Measurements from ENCODE around the gene ARG2.

The ARG2 gene

DNA sequence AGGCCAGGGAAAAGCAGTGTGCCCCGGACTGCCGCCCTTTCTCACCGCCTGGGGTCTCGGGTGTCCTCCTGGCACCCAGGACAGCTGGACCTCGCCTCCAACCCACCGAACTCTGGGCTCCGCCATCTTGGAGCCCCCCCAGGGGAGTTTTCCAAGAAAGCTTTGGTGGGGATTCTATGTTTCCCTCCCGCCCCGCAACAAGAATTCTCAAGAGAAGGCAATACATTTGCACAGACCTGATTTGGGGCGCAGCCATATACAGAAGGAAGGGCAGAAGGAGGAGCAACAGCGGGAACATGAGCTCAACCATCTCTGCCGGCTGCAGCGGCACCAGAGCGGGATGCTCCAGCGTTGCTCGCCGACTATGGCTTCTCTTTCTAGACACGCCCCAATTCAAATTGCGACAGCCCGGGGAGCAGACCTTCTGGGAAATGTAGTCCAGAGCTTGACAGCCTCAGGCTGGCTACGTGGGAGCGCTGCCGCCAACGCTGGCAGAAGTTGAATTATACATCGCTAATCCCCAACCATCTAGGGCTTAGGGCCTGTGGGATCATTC lies 75.8 kb downstream of the ARG2 start, which contains the start of gene RDH11:
Gene RDH11 (minus strand): TSS at position 371 of the 556 bp plus-strand sequence. CDS start 61 bp downstream, at position 310.
- DNase-seq, result peak; percentile 91

DNA sequence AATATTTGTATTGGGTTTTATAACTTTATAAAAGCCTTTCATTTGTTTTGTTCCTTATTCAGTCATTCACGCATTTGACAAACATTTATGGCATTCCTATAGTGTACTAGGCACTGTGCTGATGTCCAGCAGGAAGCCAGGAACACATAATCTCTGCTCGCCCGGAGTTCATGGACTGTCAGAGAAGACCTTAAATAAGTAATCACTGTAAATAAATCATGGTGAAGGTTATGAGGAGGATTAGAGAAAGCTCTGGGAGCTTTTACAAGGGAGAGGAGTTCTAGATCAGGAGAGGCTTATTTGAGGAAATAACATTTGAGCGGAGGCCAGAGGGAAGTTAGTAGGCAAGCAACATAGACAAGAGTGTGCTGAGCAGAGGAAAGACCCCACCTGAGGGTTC lies 77.3 kb downstream of the ARG2 start:
- DNase-seq, result no peak

- DNase-seq, result no peak
These were observed 78.5 kb downstream of the ARG2 start for GRCh38 chr14:67698179-67698578.

Data from NCI-H2227 treated with DMSO at 0.1 percent for 48 hours (cell line).